HG03060 (cell line): ENCODE data around the gene NCOA1.

Source experiments
- ATAC-seq: cut with Tn5 transposase; IDR thresholded peaks from one replicate; pipeline ENCODE4 v1.9.1; 2021; ENCODE audit warnings: low read depth, moderate number of reproducible peaks; ENCODE audit not compliant: unreplicated experiment

NCOA1 gene

DNA sequence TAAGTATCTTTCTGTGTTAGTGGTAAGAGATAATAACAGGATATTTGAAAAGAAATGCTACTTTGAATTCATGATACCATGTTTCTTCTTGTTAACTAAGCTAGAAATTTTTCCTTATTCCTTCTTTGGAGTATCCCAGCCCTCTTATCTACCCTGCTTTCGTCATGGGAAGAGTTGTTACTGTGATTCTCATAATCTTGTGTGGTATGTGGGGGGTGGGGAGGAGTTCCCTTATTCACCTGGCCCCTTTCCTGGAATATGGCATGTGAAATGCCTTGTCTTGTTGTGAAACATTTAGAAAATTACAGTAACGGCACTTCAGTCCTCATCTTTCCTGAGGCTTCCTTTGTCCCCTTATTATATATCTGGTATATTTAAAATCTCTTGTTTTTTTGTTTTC, 129.9 kb downstream of the NCOA1 start:
- no peak for ATAC-seq

- no peak for ATAC-seq
Observed at GRCh38 chr2:24621779-24622538, 130.9 kb downstream of the NCOA1 start.

DNA sequence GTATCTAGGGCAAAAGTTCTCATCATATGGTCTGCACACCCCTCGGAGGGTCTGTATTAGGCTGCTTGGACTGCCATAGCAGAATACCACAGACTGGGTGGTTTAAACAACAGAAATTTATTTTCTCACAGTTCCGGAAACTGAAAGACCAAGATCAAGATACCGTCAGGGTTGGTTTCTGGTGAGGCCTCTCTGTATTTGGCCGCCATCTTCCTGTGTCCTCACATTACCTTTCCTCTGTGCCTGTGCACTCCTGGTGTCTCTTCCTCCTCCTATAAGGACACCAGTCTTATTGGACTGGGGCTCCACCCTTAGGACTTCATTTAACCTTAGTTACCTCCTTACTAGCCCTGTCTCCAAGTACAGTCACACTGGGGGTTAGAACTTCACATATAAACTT, 132.5 kb downstream of the NCOA1 start:
- ATAC-seq = no peak

- ATAC-seq = no peak
Observed at GRCh38 chr2:24625728-24626127, 134.7 kb downstream of the NCOA1 start.

- no peak for ATAC-seq
Observed at GRCh38 chr2:24626131-24626530, 135.1 kb downstream of the NCOA1 start.

DNA sequence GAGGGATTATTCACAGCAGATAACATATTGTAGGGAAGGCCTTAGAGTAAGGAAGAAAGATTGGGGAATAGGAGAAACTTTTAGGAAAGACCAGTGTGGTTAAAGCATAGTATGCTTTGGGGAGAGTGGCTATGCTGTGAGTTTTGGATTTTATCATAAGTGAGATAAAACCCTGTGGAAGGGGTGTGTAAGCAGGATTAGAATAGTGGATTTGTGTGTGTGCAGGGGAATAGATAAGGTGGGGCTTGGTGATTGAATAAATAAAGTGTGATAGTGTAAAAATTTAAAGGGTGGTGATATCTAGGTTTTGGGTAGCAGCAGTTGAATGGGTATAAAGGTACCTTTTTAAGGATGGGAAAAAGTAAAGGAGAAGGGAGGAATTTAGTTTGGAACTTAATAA, 137.7 kb downstream of the NCOA1 start:
- no peak for ATAC-seq

DNA sequence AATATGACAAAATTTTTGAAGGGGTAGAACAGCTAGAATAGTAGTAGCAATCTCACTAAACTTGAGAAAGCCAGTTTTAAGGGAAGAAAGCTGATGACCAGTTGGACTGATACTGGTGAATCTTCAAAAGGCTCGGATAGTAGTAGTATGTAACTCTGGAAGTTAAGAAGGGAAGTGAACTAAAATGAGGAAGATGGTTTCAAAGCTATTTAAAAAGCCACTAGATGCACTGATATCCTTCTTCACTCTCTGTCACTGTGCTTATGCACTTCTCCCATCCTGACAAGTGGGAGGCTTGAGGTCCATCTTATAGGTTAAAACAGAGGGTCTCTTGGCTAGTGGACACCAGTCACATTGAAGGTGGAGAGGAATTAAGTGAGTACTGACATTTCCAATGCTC, 141.1 kb downstream of the NCOA1 start:
- ATAC-seq = no peak

DNA sequence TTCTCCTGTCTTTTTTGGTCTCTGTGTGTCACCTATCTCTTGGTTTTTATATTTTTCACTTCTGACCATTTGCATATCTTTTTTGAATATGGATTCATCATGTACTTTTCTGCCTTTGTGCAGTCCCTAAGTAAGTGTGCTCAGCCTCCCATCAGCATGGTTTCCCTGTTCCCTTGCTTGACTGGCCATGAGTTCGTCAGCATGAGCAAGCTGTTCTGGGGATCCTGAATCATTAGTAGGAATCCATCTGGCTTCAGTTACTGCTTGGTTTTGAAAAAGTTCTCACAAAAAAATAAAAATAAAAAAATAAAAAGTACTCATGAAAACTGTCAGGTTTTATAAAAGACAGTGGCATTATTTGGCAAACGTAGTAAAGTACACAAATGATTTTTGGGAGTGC, 144.1 kb downstream of the NCOA1 start:
- ATAC-seq = no peak

- ATAC-seq = no peak
Observed at GRCh38 chr2:24638568-24638967, 147.5 kb downstream of the NCOA1 start.

DNA sequence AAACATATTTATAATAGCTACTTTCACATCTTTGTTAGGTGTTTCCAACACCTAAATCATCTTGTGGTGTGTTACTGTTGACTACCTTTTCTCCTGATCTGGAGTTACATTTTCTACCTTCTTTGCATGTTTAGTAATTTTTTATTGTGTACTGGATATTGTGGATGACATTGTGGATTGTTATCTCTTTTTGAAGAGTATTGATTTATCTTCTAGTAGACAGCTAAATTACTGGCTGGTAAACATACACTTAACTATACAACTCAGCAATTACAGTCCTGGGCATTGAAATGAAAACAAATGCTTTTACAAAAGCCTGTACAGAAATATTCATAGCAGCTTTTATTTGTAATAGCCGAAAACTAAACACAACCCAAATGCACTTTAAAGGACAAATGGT, 151.3 kb downstream of the NCOA1 start:
- no peak for ATAC-seq

DNA sequence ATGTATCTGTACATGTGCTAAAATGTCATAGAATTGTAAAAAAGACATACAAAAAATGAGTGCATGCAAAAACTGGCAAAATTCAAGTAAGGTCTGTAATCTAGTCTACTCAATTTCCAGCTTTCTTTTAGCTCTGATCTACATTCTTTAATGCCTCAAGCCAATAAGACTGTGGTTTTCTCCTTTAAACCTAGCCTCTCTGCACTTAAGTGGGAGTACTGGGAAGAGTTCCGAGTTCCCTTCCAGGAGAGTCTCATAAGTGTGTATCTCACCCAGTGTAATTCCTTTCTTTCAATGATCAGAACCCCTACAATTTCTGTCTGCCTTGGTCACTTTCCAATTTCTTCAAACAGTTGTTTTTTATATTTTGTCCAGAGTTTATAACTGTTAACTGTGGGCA, 152.0 kb downstream of the NCOA1 start:
- no peak for ATAC-seq

DNA sequence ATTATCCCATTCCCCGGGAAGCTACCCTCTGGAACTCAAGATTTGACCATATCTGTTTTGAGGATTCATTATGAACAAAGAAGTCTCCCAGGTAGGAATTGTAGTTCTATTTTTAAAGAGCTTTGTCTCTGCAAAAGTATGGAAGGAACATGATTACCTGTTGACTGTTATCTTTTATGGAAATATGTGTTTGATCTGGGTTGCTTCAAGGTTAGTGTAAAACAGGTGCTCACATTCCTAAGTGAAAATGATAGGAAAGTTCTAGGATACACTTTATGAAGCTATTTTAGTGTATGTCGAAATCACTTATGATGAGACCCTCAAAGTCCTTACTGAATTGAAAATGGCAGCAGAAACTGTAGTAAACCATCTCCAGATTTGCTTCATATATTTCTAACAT, 153.0 kb downstream of the NCOA1 start:
- no peak for ATAC-seq

- no peak for ATAC-seq
Observed at GRCh38 chr2:24650997-24651642, 160.1 kb downstream of the NCOA1 start.

GRCh38 chr2:24651643-24652003, 160.6 kb downstream of the NCOA1 start:
- no peak for ATAC-seq

DNA sequence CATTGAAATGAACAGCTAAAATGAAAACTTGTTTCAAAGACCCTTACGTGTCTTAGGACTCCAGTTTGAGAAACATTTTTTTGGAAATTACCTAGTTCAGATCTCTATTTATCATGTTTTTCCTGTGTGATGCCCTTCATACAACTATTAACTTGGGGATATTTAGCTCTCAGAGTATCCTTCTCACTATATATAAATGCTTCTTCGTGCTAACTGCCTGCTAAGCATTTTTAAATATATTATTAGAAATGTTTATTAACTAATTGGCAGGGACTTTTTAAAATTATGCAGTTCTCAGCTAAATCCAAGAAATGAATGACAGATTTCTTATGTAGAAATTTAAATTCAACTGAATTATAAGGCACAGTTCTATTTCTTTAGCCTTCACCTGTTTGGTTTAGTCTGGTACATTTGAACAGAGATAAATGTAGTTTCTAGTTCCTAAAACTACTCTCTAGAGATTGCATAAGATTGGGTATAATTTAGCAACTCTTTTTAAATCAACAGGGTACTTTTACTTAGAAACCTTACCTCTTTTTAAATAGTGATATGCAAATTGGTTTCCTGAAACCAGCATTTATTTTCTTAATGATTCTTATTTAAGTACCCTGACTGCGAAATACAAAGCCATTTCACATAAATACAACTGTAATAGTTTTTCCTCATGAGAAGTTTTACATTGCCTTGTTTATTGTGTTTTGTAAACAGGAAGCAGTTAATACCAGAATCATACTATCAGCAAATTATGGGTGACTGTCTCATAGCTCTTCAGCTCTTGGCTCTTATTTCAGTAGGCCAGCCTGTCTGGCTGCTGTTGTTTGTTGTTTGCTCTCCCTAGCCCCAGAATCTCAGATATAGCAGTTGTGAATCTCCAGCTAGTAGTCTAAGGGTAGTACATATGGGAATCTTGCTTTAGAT, 161.5 kb downstream of the NCOA1 start:
- no peak for ATAC-seq

GRCh38 chr2:24657818-24658217, 166.8 kb downstream of the NCOA1 start:
- no peak for ATAC-seq

DNA sequence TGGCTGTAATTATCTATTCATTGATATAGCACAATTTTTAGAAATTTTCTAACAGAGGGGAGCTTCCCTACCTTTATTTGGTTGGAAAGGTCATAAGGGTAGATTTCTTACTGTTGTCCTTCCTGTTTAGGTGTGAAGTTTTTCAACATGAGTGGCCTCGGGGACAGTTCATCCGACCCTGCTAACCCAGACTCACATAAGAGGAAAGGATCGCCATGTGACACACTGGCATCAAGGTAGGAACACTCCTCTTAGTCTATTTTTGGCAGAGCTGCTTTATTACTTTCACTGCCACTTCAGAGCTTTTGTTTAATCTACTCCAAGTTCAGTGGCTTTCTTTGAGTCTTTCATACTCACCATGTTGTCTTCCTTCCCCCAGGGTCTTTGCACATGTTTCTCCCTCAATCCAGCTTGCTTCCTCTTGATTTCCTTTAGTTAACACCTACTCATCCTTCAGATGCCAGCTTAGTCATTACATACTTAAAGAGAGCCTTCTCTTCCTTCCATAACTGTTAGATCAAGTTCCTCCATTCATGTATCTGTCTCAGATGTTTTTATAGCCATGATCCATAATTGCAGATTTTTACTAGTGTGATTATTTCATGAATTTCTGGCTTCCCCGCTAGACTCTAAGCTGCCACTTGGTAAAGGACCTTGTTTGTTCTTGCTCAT, 167.6 kb downstream of the NCOA1 start:
- no peak for ATAC-seq

DNA sequence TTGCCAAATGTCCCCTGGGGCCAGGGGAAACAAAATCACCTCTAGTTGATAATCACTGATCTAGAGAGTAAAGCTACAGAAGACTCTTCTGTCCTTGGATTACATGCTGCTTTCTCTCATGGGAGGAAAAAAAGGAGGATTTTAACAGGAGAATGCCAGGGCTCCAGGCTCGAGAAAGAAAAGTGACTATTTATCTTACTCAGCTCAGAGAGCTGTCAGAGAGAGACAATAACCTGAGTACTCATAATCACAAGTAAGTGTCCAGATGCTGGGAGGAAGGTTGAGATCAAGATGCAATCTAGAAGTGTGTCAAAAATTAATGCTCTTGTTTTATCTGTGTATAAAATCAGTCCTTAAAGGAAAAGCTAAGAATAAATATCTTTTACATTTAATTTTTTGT, 168.8 kb downstream of the NCOA1 start:
- no peak for ATAC-seq

- no peak for ATAC-seq
Observed at GRCh38 chr2:24667542-24667941, 176.5 kb downstream of the NCOA1 start.

DNA sequence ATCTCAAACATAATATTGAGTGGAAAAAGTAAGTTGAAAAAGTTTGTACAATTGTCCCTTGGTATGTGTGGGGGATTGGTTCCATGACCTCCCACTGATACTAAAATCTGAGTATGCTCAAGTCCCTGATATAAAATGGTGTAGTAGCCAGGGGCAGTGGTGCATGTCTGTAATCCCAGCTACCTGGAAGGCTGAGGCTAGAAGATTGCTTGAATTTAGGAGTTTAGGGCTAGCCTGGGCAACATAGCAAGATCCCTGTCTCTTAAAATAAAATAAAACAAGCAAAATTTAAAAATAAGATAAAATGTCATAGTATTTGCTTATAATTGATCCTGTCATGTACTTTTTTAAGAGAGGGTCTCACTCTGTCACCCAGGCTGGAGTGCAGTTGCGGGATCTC, 180.2 kb downstream of the NCOA1 start:
- no peak for ATAC-seq

DNA sequence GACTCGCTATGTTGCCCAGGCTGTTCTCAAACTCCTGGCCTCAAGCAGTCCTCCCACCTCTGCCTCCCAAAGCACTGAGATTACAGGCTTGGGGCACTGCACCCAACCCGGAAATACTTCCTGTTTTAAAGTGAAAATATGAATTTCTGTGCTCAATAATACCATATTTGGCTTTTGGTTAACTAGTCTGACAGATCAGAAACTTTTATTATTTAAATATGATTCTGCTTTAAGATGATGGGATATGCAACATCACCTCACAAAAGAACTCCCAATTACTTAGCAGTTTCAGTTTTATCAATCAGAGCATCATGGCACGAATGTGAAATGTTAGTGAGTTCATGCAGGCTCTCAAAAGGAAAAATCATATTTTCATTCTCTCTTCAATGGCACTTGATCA, 181.5 kb downstream of the NCOA1 start:
- no peak for ATAC-seq
